Ramos (cell line): Measurements from ENCODE around the gene TSFM.

Experiments used
- in situ Hi-C: fragments of 300-500 bp; cut with MboI; formaldehyde crosslinking; loops from one replicate; pipeline ENCODE4 v1.14.3; 2022; ENCODE audit warnings: low sequenced_read_pairs; ENCODE audit not compliant: unreplicated experiment

The TSFM gene

GRCh38 chr12:57823908-57824640 lies 41.5 kb downstream of the TSFM start:
- in situ Hi-C loops: no loop called here

DNA sequence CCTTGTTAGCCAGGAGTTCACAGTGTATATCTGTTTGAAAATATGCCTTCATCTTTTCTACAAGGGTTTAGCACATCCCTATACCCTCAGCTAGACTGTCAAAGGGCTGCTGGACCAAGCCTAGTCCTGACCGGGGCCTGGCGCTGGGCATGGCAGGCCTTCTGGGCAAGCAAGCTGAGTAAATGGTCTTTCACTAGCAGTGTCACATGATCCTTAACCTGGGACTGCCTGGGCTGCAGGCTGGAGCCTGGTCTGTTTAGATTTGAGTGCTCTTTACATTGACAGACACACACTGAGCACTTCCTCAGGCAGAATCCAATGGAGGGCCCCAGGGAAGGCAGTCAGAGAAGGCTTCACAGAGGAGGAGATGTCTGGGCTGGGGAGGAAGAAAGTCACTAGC lies 42.9 kb downstream of the TSFM start:
- in situ Hi-C loops: loop anchor here (5.0 kb wide), 1 partner anchor 82 kb away; no protein-coding TSS in a partner anchor

DNA sequence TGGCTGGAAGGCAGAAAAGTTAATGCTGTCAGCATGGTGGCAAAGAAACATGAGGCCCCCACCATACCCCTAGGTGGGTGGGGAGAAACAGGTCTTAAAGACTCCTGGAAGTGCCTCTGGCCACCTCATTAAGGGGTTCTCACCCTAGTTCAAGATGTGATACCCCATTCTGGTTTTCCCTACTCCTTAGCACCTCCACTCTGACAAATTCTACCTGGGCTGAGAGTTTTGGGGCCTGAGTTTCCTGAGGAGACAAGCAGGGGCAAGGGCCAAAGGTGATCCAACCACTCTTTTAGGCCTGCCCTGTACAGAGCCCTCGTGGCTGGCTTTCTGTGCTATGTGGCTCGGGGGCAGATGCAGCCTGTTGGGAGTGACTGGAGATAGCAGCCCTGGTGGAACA lies 43.8 kb downstream of the TSFM start:
- in situ Hi-C loops: loop anchor here (5.0 kb wide), 1 partner anchor 81 kb away; no protein-coding TSS in a partner anchor

DNA sequence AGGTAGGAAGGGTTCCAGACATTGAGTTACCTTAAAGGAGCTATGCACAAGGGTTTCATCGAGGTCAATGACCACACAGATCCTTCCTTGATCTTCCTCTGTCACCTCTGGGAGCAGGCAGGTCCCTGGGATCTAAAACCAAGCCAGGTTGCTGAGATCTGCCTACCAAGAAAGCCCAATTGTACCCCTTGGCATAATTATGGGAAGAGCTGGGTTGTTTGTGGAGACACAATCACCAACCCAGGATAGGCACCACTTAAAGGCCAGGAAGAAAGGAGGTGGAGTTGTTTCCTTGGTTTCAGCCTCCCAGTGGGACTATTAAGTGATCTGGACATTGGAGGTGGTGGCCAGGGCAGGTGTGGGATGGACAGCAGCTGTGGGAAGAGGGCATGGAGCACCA lies 44.4 kb downstream of the TSFM start:
- in situ Hi-C loops: loop anchor here (5.0 kb wide), 1 partner anchor 80 kb away; no protein-coding TSS in a partner anchor

- in situ Hi-C loops: loop anchor here (5.0 kb wide), 1 partner anchor 78 kb away; no protein-coding TSS in a partner anchor
Observed at GRCh38 chr12:57829025-57829777, 46.6 kb downstream of the TSFM start.

DNA sequence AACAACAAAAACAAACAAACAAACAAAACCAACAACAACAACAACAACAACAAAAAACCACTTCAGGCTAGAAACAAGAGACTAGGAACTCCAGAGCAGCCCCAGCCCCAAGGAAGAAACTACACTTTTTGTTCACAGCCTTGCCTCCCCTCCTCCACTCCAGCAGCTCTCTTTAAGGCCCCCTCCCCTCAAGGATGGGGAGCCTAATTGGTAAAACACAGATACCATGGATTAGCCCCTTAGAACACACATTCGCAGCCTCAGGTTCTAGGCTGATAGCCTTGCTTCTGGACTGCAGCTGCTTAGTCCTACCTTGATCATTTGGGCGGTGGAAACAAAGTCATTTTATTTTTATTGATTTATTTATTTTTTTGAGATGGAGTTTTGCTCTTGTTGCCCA lies 47.8 kb downstream of the TSFM start:
- in situ Hi-C loops: no loop called here

DNA sequence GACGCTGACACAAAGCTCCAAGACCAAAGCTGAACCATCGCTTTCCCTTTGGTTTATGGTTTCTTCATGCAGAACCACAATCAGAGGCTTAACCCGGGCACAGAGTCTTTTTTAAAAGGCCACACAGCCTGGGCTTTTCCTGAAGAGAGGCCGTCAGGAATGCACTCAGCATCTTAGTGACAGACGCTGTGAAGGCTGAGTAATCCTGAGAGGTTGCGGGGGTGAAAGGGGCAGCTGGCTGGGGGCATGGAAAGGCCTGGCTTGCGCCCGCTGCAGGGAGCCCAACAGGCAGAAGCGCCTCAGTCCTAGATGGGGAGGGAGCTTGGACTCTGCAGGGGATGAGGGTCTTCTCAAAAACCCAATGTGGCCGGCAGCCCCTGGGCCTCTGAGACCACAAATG lies 50.4 kb downstream of the TSFM start:
- in situ Hi-C loops: no loop called here

DNA sequence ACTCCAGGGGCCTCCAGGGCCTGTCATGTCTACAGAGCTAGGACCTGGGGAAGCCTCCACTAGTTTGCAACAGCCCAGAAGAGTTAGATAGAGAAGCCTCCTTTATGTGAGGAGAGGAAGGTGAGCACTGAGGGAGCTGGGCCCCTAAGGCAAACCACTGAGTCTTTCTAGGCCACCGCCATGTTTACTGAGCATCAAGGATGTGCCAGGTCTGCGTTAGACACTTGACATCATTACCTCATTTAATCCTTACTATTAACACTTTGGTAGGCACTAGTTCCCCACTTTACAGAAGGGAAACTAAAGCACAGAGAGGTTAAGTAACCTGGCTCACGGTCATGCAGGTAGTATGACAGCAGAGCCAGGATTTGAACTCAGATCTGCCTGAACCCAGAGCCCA lies 51.1 kb downstream of the TSFM start:
- in situ Hi-C loops: no loop called here

DNA sequence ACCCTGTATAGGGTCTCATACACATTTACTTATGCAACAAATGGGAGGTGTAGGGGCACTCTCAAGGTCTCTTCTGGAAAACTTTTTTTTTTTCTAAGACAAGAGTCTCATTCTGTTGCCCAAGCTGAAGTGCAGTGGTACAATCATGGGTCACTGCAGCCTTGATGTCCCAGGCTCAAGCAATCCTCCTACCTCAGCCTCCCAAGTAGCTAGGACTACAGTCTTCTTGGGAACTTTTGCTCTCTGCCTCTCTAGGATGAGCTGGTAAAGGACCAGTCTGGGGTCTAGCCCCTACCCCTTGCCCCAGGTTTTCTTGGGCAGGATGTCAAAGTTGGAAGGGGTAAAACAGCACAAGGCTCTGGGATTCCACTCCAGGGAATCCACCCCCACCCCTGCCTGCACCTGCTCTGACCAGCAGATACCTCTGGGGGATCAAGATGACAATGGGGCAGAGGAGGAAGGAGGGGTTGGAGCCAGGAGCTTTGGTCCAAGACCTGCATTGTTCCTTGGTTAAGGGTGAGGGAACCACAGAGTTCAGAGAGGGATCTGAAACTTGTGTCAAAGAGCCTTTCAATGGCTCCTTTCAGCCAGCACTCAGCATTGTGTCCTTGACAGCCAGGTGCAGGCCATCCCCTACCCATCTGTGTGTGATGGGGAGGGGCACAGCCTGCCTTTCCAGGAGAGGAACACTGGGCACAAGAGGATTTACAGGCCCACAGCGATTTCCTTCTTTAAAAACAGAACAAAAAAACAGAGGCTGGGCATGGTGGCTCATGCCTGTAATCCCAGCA lies 51.7 kb downstream of the TSFM start:
- in situ Hi-C loops: no loop called here

DNA sequence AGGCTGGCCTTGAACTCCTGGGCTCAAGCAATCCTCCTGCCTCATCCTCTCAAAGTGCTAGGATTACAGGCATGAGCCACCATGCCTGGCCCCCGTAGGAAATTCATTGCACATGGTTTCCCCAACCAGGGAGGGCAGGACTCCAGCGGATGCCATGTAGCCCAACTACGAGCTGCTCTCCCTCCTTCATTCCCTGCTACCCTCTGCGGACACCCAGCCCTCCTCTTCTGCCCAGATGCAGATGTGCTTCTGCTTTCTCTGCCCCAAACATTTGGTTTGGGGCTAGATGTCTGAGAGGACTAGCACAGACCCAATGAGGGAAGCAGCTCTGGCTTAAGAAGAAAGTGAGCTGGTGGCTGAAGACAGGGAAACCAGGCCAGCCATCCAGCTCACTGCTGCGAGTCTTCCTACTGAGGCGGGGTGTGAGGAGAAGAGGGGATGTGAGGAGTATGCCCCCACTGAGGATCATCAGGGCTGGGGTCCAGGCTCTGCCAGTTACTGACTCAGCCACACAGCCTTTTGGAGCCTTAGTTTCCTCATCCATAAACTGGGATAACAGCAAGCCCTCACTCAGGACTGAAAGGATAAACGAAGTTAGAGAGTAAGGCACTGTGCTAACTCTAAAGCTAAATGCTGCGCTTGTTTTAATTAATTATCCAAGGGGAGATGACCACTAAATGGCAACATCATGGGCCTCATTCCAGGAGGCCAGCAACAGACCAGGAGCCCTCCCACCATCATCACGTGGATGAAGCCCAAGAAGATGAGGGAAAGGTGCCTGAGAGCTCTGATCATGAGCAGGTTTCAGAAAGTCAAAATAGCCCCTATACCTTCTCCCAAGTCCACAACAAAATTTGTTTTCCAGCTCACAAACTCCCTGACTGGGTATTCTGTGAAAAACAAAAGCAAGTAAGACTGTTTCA lies 53.0 kb downstream of the TSFM start:
- in situ Hi-C loops: no loop called here

DNA sequence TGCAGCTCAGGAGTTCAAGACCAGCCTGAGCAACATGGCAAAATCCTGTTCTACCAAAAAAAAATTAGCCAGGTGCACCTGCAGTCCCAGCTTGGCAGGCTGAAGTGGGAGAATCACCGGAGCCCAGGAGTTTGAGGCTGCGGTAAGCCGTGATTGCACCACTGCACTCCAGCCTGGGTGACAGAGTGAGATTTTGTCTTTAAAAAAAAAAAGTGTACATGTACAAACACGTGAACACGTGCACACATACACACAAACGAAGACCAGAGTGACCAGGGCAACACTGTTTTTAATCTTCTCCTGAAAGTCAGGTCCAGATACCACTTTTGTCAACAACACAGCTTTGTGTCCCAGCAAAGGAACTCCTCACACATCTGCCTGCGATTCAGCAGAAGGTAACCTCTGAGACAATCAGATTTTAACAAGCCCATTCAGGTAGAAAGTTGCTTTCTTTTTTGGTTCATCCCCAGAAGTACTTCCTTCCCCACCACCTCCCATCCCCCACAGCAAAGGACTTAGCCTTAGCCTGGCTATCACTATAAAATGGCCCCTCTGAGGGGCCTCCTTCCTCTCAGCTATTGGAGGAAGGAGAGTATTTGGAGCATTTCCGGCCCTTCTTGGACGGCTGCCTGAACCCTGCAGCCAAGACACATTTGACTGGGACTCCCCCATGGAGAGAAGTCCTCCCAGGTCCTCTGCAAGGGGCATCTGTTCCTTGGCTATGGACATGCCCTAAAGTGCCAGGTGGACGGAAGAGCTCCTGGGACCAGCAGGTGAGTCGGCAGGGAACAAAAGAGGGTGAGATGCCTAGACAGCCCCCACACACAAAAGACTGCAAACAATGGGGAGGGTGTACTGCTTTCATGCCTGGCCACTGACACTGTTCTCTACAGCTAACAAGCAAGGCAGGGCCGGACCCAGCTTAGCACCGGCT lies 54.1 kb downstream of the TSFM start:
- in situ Hi-C loops: no loop called here

DNA sequence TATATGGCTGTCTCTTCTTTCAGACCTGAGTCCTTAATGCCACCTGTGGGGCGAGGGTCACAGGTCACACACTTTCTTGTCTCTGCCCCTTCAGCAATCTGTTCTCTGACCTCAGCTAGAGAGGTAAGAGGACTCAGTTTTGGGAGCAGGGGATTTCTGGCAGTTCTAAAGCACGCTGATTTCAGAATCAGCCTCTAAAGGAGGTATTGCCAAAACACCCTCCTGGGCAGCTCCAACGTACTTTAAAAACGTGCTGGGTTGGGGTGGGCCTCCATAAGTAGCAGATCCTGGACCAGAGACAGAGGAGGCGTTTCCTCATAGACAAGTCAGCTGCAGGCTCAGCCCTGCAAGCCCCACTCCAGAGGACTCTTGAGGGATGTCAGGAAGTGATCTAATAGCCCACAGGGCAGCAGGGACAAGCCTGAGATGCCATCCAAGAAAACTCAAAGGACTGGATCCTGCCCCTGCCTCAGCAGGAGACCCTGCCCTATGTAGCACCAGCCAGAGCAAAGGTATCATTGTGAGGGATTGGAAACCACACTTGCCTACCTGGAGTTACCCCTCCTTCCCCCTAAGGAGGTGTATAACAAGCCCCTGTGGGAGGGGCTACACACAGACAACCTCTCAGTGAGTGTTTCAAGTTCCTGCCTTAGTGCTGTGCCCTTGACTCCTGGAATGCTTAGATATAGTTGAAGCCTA lies 55.4 kb downstream of the TSFM start:
- in situ Hi-C loops: no loop called here

DNA sequence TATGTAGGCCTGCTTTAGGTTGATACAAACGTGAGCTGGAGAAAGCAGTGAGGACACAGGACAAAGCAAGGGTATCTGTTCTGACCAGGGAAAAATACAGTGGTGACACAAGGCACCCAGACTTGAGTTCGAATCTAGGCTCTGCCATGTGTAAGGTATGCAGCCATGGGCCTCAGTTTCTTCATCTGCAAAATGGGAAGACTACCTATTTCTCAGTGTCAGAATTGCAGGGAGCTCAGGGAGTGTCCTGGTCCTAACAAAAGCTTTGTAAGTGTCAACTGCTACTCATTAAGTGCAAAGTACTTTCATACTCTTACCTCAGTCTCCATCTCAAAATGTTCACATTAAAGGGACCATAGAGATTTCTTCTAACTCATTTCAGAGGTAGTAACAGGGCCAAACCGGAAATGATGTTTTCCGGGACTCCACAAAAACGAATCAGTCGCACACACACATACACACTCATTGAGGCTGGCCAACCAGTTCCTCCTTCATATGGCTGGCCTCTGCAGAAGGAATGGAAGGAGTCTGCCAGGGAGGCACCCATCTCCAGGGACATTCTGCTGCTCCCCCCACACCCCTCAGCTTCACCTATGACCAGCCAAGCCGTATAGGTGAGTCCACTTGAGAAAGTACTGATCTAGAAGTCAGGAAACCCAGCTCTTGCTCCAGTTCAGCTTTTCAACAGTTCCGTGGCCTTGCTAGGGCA lies 56.2 kb downstream of the TSFM start:
- in situ Hi-C loops: no loop called here

GRCh38 chr12:57839996-57840395 lies 57.4 kb downstream of the TSFM start:
- in situ Hi-C loops: no loop called here

GRCh38 chr12:57840726-57841125 lies 58.1 kb downstream of the TSFM start:
- in situ Hi-C loops: no loop called here

- in situ Hi-C loops: no loop called here
Observed at GRCh38 chr12:57841445-57841844, 58.9 kb downstream of the TSFM start.
